Kidney capillary endothelial cell (primary cell): Measurements from ENCODE around the gene DCHS2.

ENCODE experiments used
- DNase-seq: peaks from one replicate; pipeline ENCODE4 v3.0.0-alpha.2; 2018; ENCODE audit warnings: low spot score

The DCHS2 gene

GRCh38 chr4:154454710-154455109 lies 36.9 kb downstream of the DCHS2 start:
- DNase-seq: no peak

- no peak for DNase-seq
Measured at GRCh38 chr4:154452798-154453346, 38.7 kb downstream of the DCHS2 start.

DNA sequence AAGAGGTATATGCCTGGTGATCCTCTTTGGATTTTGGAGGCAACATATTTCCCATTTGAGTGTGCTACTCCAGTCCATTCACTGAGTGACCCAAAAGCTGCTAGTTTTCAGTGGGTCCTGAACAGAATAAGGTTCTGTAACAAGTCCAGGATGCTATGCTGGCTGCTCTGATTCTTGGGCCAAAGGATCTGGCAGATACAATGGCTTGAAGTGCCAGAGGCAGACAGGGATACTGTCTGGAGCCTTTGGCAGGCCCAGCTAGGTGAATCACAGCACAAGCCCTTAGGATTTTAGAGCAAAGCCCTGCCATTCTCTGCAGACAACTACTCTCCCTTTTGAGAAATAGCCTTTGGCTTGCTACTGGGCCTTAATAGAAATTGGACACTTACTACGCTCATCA lies 40.6 kb downstream of the DCHS2 start:
- no peak for DNase-seq

- no peak for DNase-seq
Measured at GRCh38 chr4:154444958-154445357, 46.6 kb downstream of the DCHS2 start.

DNA sequence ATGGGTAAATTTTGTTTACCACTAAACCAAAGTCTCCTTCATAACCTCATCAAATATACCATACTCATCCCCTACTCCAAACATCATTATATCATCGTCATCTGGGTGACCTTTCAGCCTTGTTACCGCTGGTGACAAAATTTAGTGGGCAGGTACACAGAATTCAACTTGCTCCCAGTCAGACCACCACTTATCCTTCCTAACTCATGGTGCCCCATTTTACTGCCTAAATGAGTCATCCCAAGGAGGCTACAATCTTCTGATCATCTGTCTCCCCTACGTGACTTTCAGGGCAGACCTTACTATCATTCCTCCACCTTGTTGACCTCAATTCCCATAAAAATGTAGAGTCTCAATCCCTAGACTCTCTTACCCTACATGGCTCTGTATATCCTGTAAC lies 49.6 kb downstream of the DCHS2 start:
- DNase-seq: no peak

DNA sequence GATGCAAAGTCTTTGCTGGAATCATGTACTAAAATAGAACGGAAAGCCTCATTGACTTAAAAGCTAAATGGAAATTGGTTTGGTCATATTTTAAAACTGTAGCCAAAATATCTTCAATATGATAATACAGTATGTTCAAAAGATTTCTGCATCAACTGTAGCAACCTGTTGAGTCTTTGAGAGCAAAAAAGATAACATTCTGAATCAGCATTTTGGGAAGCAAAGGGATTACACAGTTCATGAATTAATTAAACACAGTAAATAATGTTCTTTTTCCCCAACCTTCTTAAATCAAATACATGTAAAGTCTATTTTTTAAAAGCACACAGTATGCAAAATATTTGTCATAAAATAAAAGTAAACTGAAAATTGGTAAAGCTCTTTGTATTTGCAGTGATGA lies 50.5 kb downstream of the DCHS2 start:
- DNase-seq: no peak

DNA sequence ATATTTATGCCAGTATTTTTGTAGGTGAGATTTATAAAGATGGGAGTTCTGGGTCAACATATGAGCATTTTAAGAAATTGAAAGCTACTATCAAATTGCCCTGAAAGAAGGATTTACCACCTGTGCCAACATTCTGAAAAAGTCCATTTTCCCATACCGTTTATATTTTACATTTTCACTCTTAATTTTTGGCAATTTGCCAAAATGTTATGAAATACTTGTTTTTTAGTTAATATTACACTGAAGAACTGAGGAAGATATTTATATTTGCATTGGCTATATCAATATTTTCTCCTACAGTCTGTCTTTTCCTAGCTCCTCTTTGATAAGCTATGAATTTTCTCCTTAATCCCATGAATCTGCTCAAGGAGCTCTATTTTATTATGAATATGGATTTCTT lies 52.4 kb downstream of the DCHS2 start:
- DNase-seq: no peak

GRCh38 chr4:154435895-154436294 lies 55.7 kb downstream of the DCHS2 start:
- DNase-seq: no peak

- no peak for DNase-seq
Measured at GRCh38 chr4:154433543-154433942, 58.1 kb downstream of the DCHS2 start.

DNA sequence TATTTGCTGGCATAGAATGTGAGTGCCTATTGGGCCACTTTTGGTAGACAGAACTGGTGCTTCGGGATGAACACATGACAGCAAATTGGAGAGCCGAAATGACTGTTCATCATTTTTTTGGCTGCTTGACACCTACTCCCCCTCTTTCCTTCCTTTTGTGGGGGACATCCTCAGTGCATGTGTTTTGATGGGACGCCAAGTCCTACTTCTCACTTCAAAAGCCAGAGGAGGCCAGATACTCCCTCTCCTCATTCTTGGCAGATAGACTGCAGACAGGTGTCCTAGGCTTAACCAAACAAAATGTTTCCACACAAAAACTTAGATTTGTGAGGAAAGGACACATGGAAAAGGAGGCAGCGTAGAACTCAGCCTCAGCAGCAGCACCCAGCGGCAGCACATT lies 62.4 kb downstream of the DCHS2 start:
- DNase-seq: no peak

GRCh38 chr4:154427149-154427548 lies 64.5 kb downstream of the DCHS2 start:
- DNase-seq: no peak

- no peak for DNase-seq
Measured at GRCh38 chr4:154425514-154425913, 66.1 kb downstream of the DCHS2 start.

- DNase-seq: no peak
Measured at GRCh38 chr4:154424810-154425484, 66.7 kb downstream of the DCHS2 start.

DNA sequence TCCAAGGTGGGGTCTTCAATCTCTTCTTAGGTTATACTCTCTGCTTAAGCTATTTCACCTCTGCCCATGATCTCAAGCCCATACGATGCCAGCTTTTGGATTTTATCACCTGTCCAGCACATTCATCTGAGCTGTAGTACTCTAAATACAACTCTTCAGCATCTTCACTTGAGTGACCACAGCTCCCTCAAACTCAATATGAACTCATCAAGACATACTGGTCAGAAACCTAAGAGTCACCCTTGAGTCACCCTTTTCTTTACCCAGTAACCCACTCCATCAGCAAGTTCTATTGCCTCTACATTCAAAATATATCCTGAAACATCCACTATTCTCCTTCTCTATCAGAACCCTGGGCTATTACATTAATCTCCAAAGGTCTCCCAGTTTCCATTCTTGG lies 69.4 kb downstream of the DCHS2 start:
- DNase-seq: no peak

GRCh38 chr4:154421618-154422017 lies 70.0 kb downstream of the DCHS2 start:
- DNase-seq: no peak

GRCh38 chr4:154417373-154417673 lies 74.3 kb downstream of the DCHS2 start:
- DNase-seq: no peak

DNA sequence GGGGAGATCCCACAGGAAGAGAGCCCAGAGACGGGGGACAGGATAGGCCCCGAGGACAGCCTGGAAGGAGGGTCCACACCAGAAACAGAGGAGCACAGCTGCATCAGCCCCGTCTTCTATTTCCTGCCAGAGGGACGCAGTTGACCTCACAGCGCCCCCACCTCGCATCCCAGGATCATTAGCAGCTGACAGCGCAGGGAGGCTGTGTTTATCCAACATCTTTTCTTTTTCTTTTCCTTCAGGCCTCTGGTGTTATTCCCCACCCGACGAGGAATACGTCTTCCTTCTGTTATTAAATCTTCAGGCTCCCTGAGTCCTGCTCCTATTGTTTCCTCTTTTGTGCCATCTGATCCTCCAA lies 75.4 kb downstream of the DCHS2 start:
- DNase-seq: peak; percentile 18

- no peak for DNase-seq
Measured at GRCh38 chr4:154415313-154415712, 76.3 kb downstream of the DCHS2 start.

GRCh38 chr4:154414796-154415195 lies 76.8 kb downstream of the DCHS2 start:
- no peak for DNase-seq

DNA sequence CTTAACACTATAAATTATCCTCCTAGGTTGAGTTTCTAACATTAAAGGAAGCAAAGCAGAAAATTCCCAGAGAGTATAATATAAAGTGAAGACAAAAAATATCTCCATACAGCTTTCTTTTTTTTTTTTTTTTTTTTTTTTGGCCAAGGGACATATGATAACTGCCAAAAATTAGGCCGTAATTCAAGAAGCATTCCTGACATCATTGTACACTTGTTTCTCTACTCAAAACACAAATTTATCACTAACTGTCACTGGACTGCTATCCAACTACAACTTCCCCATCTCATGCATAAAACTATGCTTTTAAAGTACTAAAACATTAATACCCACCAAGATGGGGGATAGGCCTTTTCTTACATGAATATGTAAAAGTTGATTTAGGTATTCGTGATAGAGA lies 77.2 kb downstream of the DCHS2 start:
- DNase-seq: no peak

DNA sequence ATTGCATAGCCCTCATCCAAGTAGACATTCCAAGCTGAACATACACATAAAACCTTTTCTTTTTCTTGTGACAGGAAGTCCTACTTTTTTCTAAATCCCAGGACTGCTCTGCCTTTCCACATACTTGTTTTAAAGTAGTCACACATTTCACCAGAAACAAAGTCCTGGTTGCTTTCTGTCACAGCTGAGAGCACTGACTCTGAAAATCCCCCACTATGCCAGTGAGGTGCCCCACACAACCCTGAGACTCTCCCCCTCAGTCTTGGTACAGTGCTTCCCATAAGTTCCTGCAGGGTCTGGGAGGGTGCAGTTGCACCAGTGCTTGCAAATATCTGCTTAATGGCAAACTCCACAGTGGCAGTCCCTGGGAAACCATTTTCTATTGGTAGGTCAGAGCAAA lies 84.2 kb downstream of the DCHS2 start:
- DNase-seq: no peak

- no peak for DNase-seq
Measured at GRCh38 chr4:154406018-154406795, 85.4 kb downstream of the DCHS2 start.

- DNase-seq: no peak
Measured at GRCh38 chr4:154399259-154399974, 92.2 kb downstream of the DCHS2 start.
